HT-29 (cell line): ENCODE results near the gene IRS1. TPM values are rescaled to one million over a fixed set of nuclear protein-coding genes. Genes with fewer than 3 reads are reported as not detected.

Experiments
- DNase-seq: peaks from one replicate; pipeline ENCODE4 v3.0.0-alpha.2; 2015; ENCODE audit warnings: low spot score
- total RNA-seq: library from RNA; depleted of rRNA; stranded (reverse); fragments of >200 nt; shearing (Covaris generic); gene quantifications from 2 replicates; pipeline ENCODE4 v1.2.3, GENCODE V29; 2014

Gene IRS1
- total RNA-seq, 1 experiment from 2014 or later: 54.0 TPM

GRCh38 chr2:226759768-226760167, 39.9 kb downstream of the IRS1 start:
- no peak for DNase-seq

- no peak for DNase-seq
Measured at GRCh38 chr2:226758921-226759640, 40.5 kb downstream of the IRS1 start.

GRCh38 chr2:226756131-226756530, 43.5 kb downstream of the IRS1 start:
- peak; percentile 56 for DNase-seq

GRCh38 chr2:226755631-226756030, 44.0 kb downstream of the IRS1 start:
- DNase-seq: no peak

GRCh38 chr2:226754821-226755604, 44.6 kb downstream of the IRS1 start:
- no peak for DNase-seq

GRCh38 chr2:226752887-226753286, 46.7 kb downstream of the IRS1 start:
- DNase-seq: no peak

- no peak for DNase-seq
Measured at GRCh38 chr2:226747288-226747687, 52.3 kb downstream of the IRS1 start.

GRCh38 chr2:226746196-226746800, 53.3 kb downstream of the IRS1 start:
- no peak for DNase-seq

- no peak for DNase-seq
Measured at GRCh38 chr2:226743915-226744314, 55.7 kb downstream of the IRS1 start.

- no peak for DNase-seq
Measured at GRCh38 chr2:226742347-226742746, 57.3 kb downstream of the IRS1 start.

GRCh38 chr2:226740039-226740648, 59.5 kb downstream of the IRS1 start:
- peak; percentile 27 for DNase-seq

- no peak for DNase-seq
Measured at GRCh38 chr2:226739545-226740030, 60.0 kb downstream of the IRS1 start.

GRCh38 chr2:226738821-226739544, 60.6 kb downstream of the IRS1 start:
- DNase-seq: peak; percentile 58

- DNase-seq: no peak
Measured at GRCh38 chr2:226738191-226738820, 61.3 kb downstream of the IRS1 start.

- no peak for DNase-seq
Measured at GRCh38 chr2:226736382-226736781, 63.2 kb downstream of the IRS1 start.

- DNase-seq: no peak
Measured at GRCh38 chr2:226733927-226734564, 65.6 kb downstream of the IRS1 start.

GRCh38 chr2:226733189-226733858, 66.3 kb downstream of the IRS1 start:
- DNase-seq: peak; percentile 70

- no peak for DNase-seq
Measured at GRCh38 chr2:226732478-226733188, 67.0 kb downstream of the IRS1 start.

- peak; percentile 51 for DNase-seq
Measured at GRCh38 chr2:226730481-226730880, 69.1 kb downstream of the IRS1 start.
